Measurements from ENCODE around the gene CREBBP. TPM values are rescaled to one million over a fixed set of nuclear protein-coding genes. Genes with fewer than 3 reads are reported as not detected.

The CREBBP gene
- polyA plus RNA-seq, 1 of the 3 experiments (the other 2 are of a cell fraction), result 5.7 TPM

DNA sequence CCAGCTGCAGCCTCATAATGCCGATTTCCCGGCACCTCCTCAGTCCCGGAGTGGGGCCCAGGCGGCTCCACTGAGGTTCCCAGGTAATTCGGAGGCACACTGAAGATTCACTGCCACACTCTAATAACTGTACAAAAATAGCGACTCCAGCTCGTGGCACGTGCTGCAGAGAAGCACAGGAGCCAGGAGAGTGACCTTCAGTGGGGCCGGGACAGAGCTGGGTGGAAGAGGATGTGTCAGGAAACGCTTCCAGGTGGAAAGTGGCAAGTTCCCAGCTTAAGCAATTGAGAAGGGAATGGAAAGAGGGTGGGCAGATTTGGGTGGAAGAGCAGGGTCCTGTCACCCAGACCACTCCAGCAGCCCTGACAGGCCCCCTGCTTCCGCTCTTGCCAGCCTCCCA lies 160.1 kb downstream of the CREBBP start:
- TF ChIP-seq, protein P1, sequence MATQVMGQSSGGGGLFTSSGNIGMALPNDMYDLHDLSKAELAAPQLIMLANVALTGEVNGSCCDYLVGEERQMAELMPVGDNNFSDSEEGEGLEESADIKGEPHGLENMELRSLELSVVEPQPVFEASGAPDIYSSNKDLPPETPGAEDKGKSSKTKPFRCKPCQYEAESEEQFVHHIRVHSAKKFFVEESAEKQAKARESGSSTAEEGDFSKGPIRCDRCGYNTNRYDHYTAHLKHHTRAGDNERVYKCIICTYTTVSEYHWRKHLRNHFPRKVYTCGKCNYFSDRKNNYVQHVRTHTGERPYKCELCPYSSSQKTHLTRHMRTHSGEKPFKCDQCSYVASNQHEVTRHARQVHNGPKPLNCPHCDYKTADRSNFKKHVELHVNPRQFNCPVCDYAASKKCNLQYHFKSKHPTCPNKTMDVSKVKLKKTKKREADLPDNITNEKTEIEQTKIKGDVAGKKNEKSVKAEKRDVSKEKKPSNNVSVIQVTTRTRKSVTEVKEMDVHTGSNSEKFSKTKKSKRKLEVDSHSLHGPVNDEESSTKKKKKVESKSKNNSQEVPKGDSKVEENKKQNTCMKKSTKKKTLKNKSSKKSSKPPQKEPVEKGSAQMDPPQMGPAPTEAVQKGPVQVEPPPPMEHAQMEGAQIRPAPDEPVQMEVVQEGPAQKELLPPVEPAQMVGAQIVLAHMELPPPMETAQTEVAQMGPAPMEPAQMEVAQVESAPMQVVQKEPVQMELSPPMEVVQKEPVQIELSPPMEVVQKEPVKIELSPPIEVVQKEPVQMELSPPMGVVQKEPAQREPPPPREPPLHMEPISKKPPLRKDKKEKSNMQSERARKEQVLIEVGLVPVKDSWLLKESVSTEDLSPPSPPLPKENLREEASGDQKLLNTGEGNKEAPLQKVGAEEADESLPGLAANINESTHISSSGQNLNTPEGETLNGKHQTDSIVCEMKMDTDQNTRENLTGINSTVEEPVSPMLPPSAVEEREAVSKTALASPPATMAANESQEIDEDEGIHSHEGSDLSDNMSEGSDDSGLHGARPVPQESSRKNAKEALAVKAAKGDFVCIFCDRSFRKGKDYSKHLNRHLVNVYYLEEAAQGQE (IDR thresholded peaks at IDR 0.05; ENCODE audit: low read depth, low read length), result no peak
- no peak for TF ChIP-seq RAD21 (IDR thresholded peaks at IDR 0.05; ENCODE audit: low read length)
- no peak for TF ChIP-seq MXI1 (IDR thresholded peaks at IDR 0.05; ENCODE audit: low read depth, low read length)
- TF ChIP-seq, protein P2, sequence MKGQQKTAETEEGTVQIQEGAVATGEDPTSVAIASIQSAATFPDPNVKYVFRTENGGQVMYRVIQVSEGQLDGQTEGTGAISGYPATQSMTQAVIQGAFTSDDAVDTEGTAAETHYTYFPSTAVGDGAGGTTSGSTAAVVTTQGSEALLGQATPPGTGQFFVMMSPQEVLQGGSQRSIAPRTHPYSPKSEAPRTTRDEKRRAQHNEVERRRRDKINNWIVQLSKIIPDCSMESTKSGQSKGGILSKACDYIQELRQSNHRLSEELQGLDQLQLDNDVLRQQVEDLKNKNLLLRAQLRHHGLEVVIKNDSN (IDR thresholded peaks at IDR 0.05; ENCODE audit: borderline replicate concordance, low read depth), result no peak
- no peak for TF ChIP-seq CHD2 (IDR thresholded peaks at IDR 0.05; ENCODE audit: low read length, partially characterized antibody)
- no peak for TF ChIP-seq EP300 (IDR thresholded peaks at IDR 0.05; ENCODE audit: borderline replicate concordance in 1 of 2, low read depth in 1 of 2, low read length in 1 of 2)
- no peak for TF ChIP-seq NRF1 (IDR thresholded peaks at IDR 0.05; ENCODE audit: low read depth, low read length)
- no peak for TF ChIP-seq GABPA (IDR thresholded peaks at IDR 0.05; ENCODE audit: low read depth)
- TF ChIP-seq SMC3 (IDR thresholded peaks at IDR 0.05; ENCODE audit: low read depth, low read length), result no peak
- TF ChIP-seq POLR2AphosphoS5 (IDR thresholded peaks at IDR 0.05; ENCODE audit: low read depth, low read length), result no peak
- no peak for TF ChIP-seq YY1 (IDR thresholded peaks at IDR 0.05; ENCODE audit: low read depth)
- TF ChIP-seq, protein P3, sequence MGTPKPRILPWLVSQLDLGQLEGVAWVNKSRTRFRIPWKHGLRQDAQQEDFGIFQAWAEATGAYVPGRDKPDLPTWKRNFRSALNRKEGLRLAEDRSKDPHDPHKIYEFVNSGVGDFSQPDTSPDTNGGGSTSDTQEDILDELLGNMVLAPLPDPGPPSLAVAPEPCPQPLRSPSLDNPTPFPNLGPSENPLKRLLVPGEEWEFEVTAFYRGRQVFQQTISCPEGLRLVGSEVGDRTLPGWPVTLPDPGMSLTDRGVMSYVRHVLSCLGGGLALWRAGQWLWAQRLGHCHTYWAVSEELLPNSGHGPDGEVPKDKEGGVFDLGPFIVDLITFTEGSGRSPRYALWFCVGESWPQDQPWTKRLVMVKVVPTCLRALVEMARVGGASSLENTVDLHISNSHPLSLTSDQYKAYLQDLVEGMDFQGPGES (IDR thresholded peaks at IDR 0.05; ENCODE audit: low read depth, low read length), result no peak
- TF ChIP-seq RFX5 (IDR thresholded peaks at IDR 0.05; ENCODE audit: low read length), result no peak
- no peak for TF ChIP-seq FOXJ3 (CRISPR knock-in tag; IDR thresholded peaks at IDR 0.05)
- no peak for TF ChIP-seq TCF12 (IDR thresholded peaks at IDR 0.05)
- TF ChIP-seq TAF1 (IDR thresholded peaks at IDR 0.05; ENCODE audit: borderline replicate concordance, low read depth, low read length), result no peak
- TF ChIP-seq SIN3A (IDR thresholded peaks at IDR 0.05; ENCODE audit: borderline replicate concordance, low read depth, low read length), result no peak
- H3K9me3 ChIP-seq, result no peaks in the 10 kb centered on the region
- peaks cover 8% of the 10 kb centered on the region in 2 experiments; a peak in 1 of 4 replicates for H3K4me1 ChIP-seq (ENCODE audit: control insufficient read depth in 1 of 2, insufficient read depth in 2 of 2, low read depth in 1 of 2, low read length in 1 of 2)
- no peak overlapping the region for H3K27ac ChIP-seq (ENCODE audit: low read depth in 2 of 2, low read length in 1 of 2)
- DNase-seq, result no peak
- no peak overlapping the region for H2AFZ ChIP-seq (ENCODE audit: low read depth)
- 84% methylated on average over 6 of the region's 11 CpGs for WGBS (ENCODE audit: low lambda C conversion rate)
- ChIA-PET POLR2A (no interaction called here), CTCF (no interaction called here)
- no peaks in the 10 kb centered on the region for H3F3A ChIP-seq (replicated peaks; ENCODE audit: insufficient read depth)
- no peak overlapping the region for H3K9ac ChIP-seq
- H3K4me3 ChIP-seq (ENCODE audit: low read depth in 2 of 2, low read length in 1 of 2), result no peak overlapping the region
- peaks cover 0 to 4% of the 10 kb centered on the region in 2 experiments for H3K36me3 ChIP-seq (replicated peaks in 1 of 2; ENCODE audit: control insufficient read depth in 1 of 2, insufficient read depth in 2 of 2, low read length in 1 of 2)
- no peaks in the 10 kb centered on the region for H3K27me3 ChIP-seq (ENCODE audit: insufficient read depth)
- no peaks in the 10 kb centered on the region for H4K20me1 ChIP-seq (ENCODE audit: insufficient read depth)
- no peak overlapping the region for H3K4me2 ChIP-seq
- peaks cover 18% of the 10 kb centered on the region for H3K79me2 ChIP-seq (ENCODE audit: insufficient read depth)
- no peaks in the 10 kb centered on the region for H3K9me2 ChIP-seq
